ENCODE data around the gene ZNF438. TPM values are rescaled to one million over a fixed set of nuclear protein-coding genes. Genes with fewer than 3 reads are reported as not detected.

Gene ZNF438
- total and polyA plus RNA-seq, 10 of the 15 experiments (the other 5 are each of a cell fraction or from before 2014, with no cell fraction given) = 0.93 to 5.2 (median 1.9) TPM

- TF ChIP-seq ELK1 (IDR thresholded peaks at IDR 0.05; ENCODE audit: low read depth, low read length) (peak; percentile 25; the same call in 1 of the 2 replicates), EGR1 (IDR thresholded peaks at IDR 0.05; ENCODE audit: borderline replicate concordance in 1 of 2, low read depth in 2 of 2, low read length in 2 of 2) (peak in 1 of 2 experiments; percentile 80; a peak in 2 of 3 replicates), BHLHE40 (IDR thresholded peaks at IDR 0.05; ENCODE audit: borderline replicate concordance in 1 of 2, low read depth in 2 of 2, low read length in 1 of 2) (peak; percentile 35 to 73; a peak in 2 of 4 replicates), POU2F2 (IDR thresholded peaks at IDR 0.05; ENCODE audit: borderline replicate concordance, low read depth, low read length) (peak; percentile 62; the same call in 2 of the 3 replicates), RELB (IDR thresholded peaks at IDR 0.05; ENCODE audit: low read depth) (peak; percentile 64; the same call in 1 of the 2 replicates), SUPT20H (IDR thresholded peaks at IDR 0.05; ENCODE audit: borderline replicate concordance, control insufficient read depth, low read depth, low read length) (no peak), DPF2 (IDR thresholded peaks at IDR 0.05) (peak; percentile 93), BCL11A (IDR thresholded peaks at IDR 0.05; ENCODE audit: low read depth, low read length) (no peak), JUND (IDR thresholded peaks at IDR 0.05; ENCODE audit: low read depth, low read length) (0 out of 2 replicates have a peak, but pooled peaks have one; percentile 40), PML (IDR thresholded peaks at IDR 0.05; ENCODE audit: low read length) (peak; percentile 80; the same call in 1 of the 2 replicates), ATF3 (IDR thresholded peaks at IDR 0.05; ENCODE audit: borderline replicate concordance, extremely low read depth, low read depth, low read length) (no peak), NR2C1 (IDR thresholded peaks at IDR 0.05) (peak; percentile 73), BRCA1 (IDR thresholded peaks at IDR 0.05; ENCODE audit: low read depth, low read length) (no peak), SMC3 (IDR thresholded peaks at IDR 0.05; ENCODE audit: borderline replicate concordance, low read length) (peak; percentile 54), MTA2 (IDR thresholded peaks at IDR 0.05; ENCODE audit: low read depth) (no peak), JUNB (IDR thresholded peaks at IDR 0.05) (no peak), SUZ12 (IDR thresholded peaks at IDR 0.05; ENCODE audit: unreplicated experiment) (no peak), IKZF1 (conservative IDR thresholded peaks at IDR 0.05) (peak; percentile 96), BACH1 (IDR thresholded peaks at IDR 0.05; ENCODE audit: borderline replicate concordance) (peak; percentile 74; the same call in 1 of the 2 replicates), RUNX3 (IDR thresholded peaks at IDR 0.05; ENCODE audit: low read length) (peak; percentile 50; the same call in 1 of the 2 replicates), ESRRA (IDR thresholded peaks at IDR 0.05; ENCODE audit: low read length) (no peak), POLR2AphosphoS2 (IDR thresholded peaks at IDR 0.05; ENCODE audit: low read depth, low read length) (0 out of 2 replicates have a peak, but pooled peaks have one; percentile 52), BCLAF1 (IDR thresholded peaks at IDR 0.05) (0 out of 2 replicates have a peak, but pooled peaks have one; percentile 30), SMAD5 (IDR thresholded peaks at IDR 0.05; ENCODE audit: low read depth) (0 out of 2 replicates have a peak, but pooled peaks have one; percentile 3), POLR2A (IDR thresholded peaks at IDR 0.05; ENCODE audit: low read depth, low read length) (peak; percentile 79)
Observed at GRCh38 chr10:31031558-31032257, at the start of gene ZNF438 (continued).
